GM11168 (cell line): ENCODE results near the gene MYRIP.
"Not testable (repeated sequence)": the region's sequence is repeated elsewhere in the genome, so short reads cannot be mapped to it uniquely, and the experiment has no call there.

ENCODE experiments used
- in situ Hi-C: fragments of 300-500 bp; cut with MboI; formaldehyde crosslinking; loops from one replicate; pipeline ENCODE4 v1.12.0; 2022; ENCODE audit warnings: low sequenced_read_pairs; ENCODE audit not compliant: unreplicated experiment

The MYRIP gene

GRCh38 chr3:39805650-39806049 is 3.8 kb upstream of the MYRIP start:
- in situ Hi-C loops: no loop called here

GRCh38 chr3:39806820-39807219 is 2.6 kb upstream of the MYRIP start:
- in situ Hi-C loops: no loop called here

GRCh38 chr3:39808467-39809180 is 785 bp upstream of the MYRIP start:
- in situ Hi-C loops: no loop called here

- in situ Hi-C loops: no loop called here
These were observed 686 bp downstream of the MYRIP start for GRCh38 chr3:39809995-39810595.

GRCh38 chr3:39810647-39811161 is 1.3 kb downstream of the MYRIP start:
- in situ Hi-C loops: no loop called here

- in situ Hi-C loops: no loop called here
These were observed 2.2 kb downstream of the MYRIP start for GRCh38 chr3:39811561-39811960.

GRCh38 chr3:39812537-39812936 is 3.1 kb downstream of the MYRIP start:
- in situ Hi-C loops: no loop called here

- in situ Hi-C loops: no loop called here
These were observed 4.6 kb downstream of the MYRIP start for GRCh38 chr3:39814007-39814406.

GRCh38 chr3:39819899-39820298 is 10.5 kb downstream of the MYRIP start:
- in situ Hi-C loops: no loop called here

GRCh38 chr3:39833764-39834163 is 24.4 kb downstream of the MYRIP start:
- in situ Hi-C loops: not testable (repeated sequence)

GRCh38 chr3:39839484-39839883 is 30.1 kb downstream of the MYRIP start:
- in situ Hi-C loops: no loop called here

- in situ Hi-C loops: no loop called here
These were observed 34.0 kb downstream of the MYRIP start for GRCh38 chr3:39843440-39843839.

- in situ Hi-C loops: no loop called here
These were observed 39.0 kb downstream of the MYRIP start for GRCh38 chr3:39848365-39848764.

GRCh38 chr3:39849992-39850715 is 40.7 kb downstream of the MYRIP start:
- in situ Hi-C loops: no loop called here

GRCh38 chr3:39850716-39851032 is 41.3 kb downstream of the MYRIP start:
- in situ Hi-C loops: no loop called here

- in situ Hi-C loops: no loop called here
These were observed 46.1 kb downstream of the MYRIP start for GRCh38 chr3:39855517-39855916.

GRCh38 chr3:39869890-39870289 is 60.5 kb downstream of the MYRIP start:
- in situ Hi-C loops: no loop called here

- in situ Hi-C loops: no loop called here
These were observed 61.3 kb downstream of the MYRIP start for GRCh38 chr3:39870706-39871105.

GRCh38 chr3:39879581-39879980 is 70.2 kb downstream of the MYRIP start:
- in situ Hi-C loops: no loop called here

- in situ Hi-C loops: no loop called here
These were observed 72.7 kb downstream of the MYRIP start for GRCh38 chr3:39882111-39882510.

- in situ Hi-C loops: no loop called here
These were observed 82.7 kb downstream of the MYRIP start for GRCh38 chr3:39892068-39892467.
